BLaER1 treated with 17β-estradiol and CSF1 and Interleukin-3, amounts not matched to agents 10 nM and 100 nM (cell line): ENCODE data around the gene ZNF784.

Experiments
- H3K27ac ChIP-seq, 11 experiments: shearing (Covaris generic); formaldehyde crosslinking; 2 replicates each; pipeline ENCODE4 v1.8.1; 2022
- H3K27me3 ChIP-seq, 11 experiments: shearing (Covaris generic); formaldehyde crosslinking; 2 replicates each; pipeline ENCODE4 v1.8.1; 2022
- H3K36me3 ChIP-seq, 11 experiments: shearing (Covaris generic); formaldehyde crosslinking; 2 replicates each; pipeline ENCODE4 v1.8.1; 2022
- H3K4me1 ChIP-seq, 10 experiments: shearing (Covaris generic); formaldehyde crosslinking; 2 replicates each; pipeline ENCODE4 v1.8.1; 2022
- H3K4me2 ChIP-seq, 11 experiments: shearing (Covaris generic); formaldehyde crosslinking; 2 replicates each; pipeline ENCODE4 v1.8.1; 2022
- H3K4me3 ChIP-seq, 10 experiments: shearing (Covaris generic); formaldehyde crosslinking; 2 replicates each; pipeline ENCODE4 v1.8.1; 2022
- H3K9ac ChIP-seq, 11 experiments: shearing (Covaris generic); formaldehyde crosslinking; 2 replicates each; pipeline ENCODE4 v1.8.1; 2022
- H3K9me3 ChIP-seq, 11 experiments: shearing (Covaris generic); formaldehyde crosslinking; replicated peaks in 1 of 11; 2 replicates each; pipeline ENCODE4 v1.8.1; 2022
- H4K20me1 ChIP-seq, 11 experiments: shearing (Covaris generic); formaldehyde crosslinking; 2 replicates each; pipeline ENCODE4 v1.8.1; 2022
- Cebpa-rat ChIP-seq, 11 experiments: shearing (Covaris generic); IDR thresholded peaks; 2 replicates each; pipeline ENCODE4 v1.8.1; 2022

The ZNF784 gene

DNA sequence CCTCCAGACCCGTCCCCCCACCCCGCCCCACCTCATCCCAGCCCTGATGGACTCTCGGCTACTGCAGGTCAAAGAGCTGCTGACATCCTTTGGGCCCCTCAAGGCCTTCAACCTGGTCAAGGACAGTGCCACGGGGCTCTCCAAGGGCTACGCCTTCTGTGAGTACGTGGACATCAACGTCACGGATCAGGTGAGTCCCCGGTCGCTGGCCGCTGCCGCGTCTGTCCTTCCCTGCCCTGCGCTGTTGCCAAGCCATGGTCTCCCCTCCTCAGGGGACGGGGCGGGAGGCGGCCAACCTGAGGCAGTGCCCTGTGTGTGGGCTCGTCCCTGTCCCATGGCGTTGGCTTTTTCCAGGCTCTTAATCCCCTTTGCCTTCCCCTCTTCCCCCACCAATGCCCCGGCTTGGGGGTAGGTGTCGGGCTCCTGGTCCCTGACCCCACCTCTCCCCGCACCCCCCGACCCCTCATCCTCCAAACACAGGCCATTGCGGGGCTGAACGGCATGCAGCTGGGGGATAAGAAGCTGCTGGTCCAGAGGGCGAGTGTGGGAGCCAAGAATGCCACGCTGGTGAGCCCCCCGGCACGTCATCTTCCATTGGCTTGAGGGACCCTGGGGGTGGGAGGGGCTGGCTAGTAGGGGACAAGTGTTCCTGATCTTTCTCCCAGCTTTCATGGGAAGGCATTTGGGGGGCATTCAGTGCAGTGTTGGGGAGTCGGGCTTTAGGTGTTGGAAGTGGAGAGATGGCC is 44.4 kb upstream of the ZNF784 start:
- Histone ChIP-seq H3K36me3 (peaks cover 85 to 100% (median 97%) of the 10 kb centered on the region in 11 experiments), H3K9ac (no peak overlapping the region), H4K20me1 (peaks cover 98 to 100% (median 100%) of the 10 kb centered on the region in 11 experiments), H3K4me2 (no peak overlapping the region), H3K9me3 (no peaks in the 10 kb centered on the region), H3K4me3 (no peak overlapping the region), H3K27ac (no peak overlapping the region), H3K4me1 (peaks cover 13 to 38% (median 35%) of the 10 kb centered on the region in 10 experiments; a peak in 19 of 20 replicates), H3K27me3 (no peaks in the 10 kb centered on the region)
- no peak for TF ChIP-seq Cebpa-rat (IDR thresholded peaks at IDR 0.05)

DNA sequence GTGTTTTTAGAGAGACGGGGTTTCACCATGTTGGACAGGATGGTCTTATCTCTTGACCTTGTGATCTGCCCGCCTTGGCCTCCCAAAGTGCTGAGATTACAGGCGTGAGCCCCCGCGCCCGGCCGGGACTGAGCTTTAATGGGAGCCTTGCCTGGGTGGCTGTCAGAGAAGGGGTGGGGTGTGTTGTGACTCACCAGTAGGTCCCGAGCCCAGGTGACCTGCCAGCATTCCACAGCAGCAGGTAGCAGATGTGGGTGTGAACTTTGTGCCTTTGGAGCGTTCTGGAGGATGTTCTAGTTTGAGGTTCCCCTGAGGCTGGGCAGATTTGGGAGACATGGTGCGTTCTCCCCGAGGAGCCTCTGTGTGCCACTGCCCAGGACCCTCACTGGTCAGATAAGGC is 43.6 kb upstream of the ZNF784 start:
- H3K4me2 ChIP-seq, result no peak overlapping the region
- TF ChIP-seq Cebpa-rat (IDR thresholded peaks at IDR 0.05), result no peak
- peaks cover 85 to 100% (median 97%) of the 10 kb centered on the region in 11 experiments for H3K36me3 ChIP-seq
- H3K9me3 ChIP-seq, result no peaks in the 10 kb centered on the region
- H3K27ac ChIP-seq, result no peak overlapping the region
- no peak overlapping the region for H3K4me3 ChIP-seq
- H3K27me3 ChIP-seq, result no peaks in the 10 kb centered on the region
- H4K20me1 ChIP-seq, result peaks cover 99 to 100% (median 100%) of the 10 kb centered on the region in 11 experiments
- peaks cover 14 to 32% (median 28%) of the 10 kb centered on the region in 10 experiments; a peak in 19 of 20 replicates for H3K4me1 ChIP-seq
- H3K9ac ChIP-seq, result no peak overlapping the region

DNA sequence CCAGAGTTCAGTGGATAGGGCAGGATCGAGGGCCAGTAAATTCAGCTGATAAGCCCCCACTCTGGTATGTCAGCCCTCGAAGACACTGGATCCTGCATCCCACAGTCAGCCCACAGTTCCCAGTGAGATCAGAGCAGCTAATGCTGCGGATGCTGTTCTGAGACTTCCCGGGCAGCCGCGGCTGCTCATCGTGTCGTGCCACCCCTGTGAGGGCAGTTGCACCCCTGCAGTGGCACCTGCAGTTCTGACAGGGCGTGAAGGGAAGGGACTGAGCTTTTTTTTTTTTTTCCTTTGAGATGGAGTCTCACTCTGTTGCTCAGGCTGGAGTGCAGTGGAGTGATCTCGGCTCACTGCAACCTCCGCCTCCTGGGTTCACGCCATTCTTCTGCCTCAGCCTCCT is 43.1 kb upstream of the ZNF784 start:
- no peaks in the 10 kb centered on the region for H3K27me3 ChIP-seq
- H4K20me1 ChIP-seq, result peaks cover 99 to 100% (median 100%) of the 10 kb centered on the region in 11 experiments
- peak overlapping the region in 1 of 11 experiments; percentile 11; a peak in 1 of 22 replicates for H3K9ac ChIP-seq
- H3K36me3 ChIP-seq, result peaks cover 86 to 100% (median 97%) of the 10 kb centered on the region in 11 experiments
- peaks cover 19 to 32% (median 24%) of the 10 kb centered on the region in 10 experiments; a peak in 19 of 20 replicates for H3K4me1 ChIP-seq
- no peak for TF ChIP-seq Cebpa-rat (IDR thresholded peaks at IDR 0.05)
- H3K27ac ChIP-seq, result no peak overlapping the region
- no peaks in the 10 kb centered on the region for H3K9me3 ChIP-seq
- no peak overlapping the region for H3K4me2 ChIP-seq
- no peak overlapping the region for H3K4me3 ChIP-seq

DNA sequence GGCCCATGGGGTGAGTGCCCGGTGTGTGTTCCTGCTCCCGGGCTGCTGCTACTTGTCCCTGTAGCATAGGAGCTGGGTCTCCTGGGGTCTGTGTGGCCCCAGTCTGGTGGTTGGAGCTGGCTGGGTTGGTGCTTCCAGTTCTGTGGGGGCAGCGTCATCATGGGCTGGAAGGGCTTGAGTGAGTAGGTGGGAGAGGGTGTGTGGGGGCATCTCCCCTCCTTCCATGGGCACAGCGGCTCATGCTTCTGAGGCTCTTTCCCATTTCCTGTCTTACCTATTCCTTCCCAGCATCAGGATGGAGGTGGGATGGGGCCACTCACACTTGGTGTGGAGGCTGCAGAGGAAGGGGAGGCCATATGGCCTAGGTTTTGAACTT is 42.6 kb upstream of the ZNF784 start:
- H3K4me2 ChIP-seq, result no peak overlapping the region
- peaks cover 97 to 100% (median 99%) of the 10 kb centered on the region in 11 experiments for H4K20me1 ChIP-seq
- H3K27ac ChIP-seq, result no peak overlapping the region
- no peak for TF ChIP-seq Cebpa-rat (IDR thresholded peaks at IDR 0.05)
- peak overlapping the region in 1 of 11 experiments; percentile 26; a peak in 1 of 22 replicates for H3K9ac ChIP-seq
- H3K36me3 ChIP-seq, result peaks cover 86 to 99% (median 96%) of the 10 kb centered on the region in 11 experiments
- H3K9me3 ChIP-seq, result no peaks in the 10 kb centered on the region
- no peak overlapping the region for H3K4me3 ChIP-seq
- no peaks in the 10 kb centered on the region for H3K27me3 ChIP-seq
- peaks cover 15 to 31% (median 19%) of the 10 kb centered on the region in 10 experiments for H3K4me1 ChIP-seq

DNA sequence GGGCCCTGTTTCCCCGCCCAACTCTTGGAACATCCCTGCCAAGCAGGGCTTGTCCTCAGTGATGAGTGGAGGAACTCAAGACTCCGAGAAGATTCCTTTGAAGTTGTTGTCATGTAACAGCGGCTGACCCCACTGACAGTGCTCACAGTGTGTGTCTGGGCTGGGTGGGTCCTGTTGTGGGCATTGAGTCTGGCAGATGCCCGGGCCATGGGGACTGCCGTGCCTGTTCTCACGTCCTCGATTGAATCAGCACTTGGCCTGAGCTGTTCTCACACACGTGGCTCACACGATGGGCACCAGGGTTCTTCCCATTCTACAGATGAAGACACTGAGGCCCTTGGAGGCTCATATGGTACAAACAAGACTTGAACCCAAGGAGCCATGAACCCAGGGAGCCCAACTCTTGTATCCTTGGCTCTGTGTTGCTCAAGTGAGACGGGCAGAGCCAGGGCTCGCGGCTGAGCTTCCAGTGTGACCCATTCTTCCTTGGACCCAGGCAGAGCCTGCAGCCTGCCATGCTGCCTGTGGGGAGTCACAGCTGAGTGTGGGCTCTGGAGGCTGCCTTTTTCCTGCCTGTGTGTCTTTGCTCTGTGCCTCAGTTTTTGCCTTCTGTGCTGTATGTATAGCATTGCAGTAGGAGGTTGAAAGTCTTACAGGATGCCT is 42.1 kb upstream of the ZNF784 start:
- Histone ChIP-seq H3K4me2 (no peak overlapping the region), H3K9me3 (no peaks in the 10 kb centered on the region), H3K27me3 (no peaks in the 10 kb centered on the region), H3K4me3 (no peak overlapping the region), H3K27ac (no peak overlapping the region; a peak in 1 of 22 replicates), H4K20me1 (peaks cover 97 to 100% (median 99%) of the 10 kb centered on the region in 11 experiments), H3K4me1 (peaks cover 15 to 31% (median 20%) of the 10 kb centered on the region in 10 experiments), H3K9ac (0 out of 22 replicates have a peak overlapping the region, but pooled peaks of 1 of the 11 experiments have one; percentile 26), H3K36me3 (peaks cover 91 to 99% (median 96%) of the 10 kb centered on the region in 11 experiments)
- TF ChIP-seq Cebpa-rat (IDR thresholded peaks at IDR 0.05), result no peak

DNA sequence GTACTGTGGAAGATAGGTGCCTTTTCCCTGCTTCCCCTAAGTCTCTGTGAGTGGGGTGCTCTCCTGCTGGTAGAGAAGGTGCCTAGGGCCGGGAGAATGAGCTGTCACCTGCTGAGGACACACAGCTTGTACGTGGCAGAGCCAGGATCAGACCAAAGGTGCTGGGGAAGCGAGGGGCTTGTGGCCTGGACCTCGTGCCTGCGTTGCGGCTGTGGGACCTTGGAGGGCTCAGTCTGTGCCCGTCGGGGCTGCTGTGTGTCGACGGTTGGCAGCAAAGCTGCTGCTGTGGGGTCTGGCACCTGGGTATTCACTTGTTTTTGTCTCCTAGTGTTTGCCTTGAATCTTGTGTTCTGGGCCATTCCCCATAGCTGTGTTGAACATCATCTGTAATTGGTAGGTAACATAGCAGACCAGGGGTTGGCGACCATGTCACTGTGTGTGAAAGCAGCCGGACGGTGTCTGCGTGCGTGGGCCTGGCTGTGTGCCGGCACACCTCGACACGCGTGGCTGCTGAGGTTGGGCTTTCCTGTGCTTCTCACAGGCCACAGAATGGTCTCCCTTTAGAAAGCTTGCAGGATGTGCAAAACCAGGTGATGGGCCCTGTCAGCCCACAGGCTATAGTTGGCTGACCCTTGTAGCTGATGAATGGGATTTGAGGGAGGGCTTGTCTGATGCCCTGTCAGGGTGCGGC is 39.6 kb upstream of the ZNF784 start:
- Histone ChIP-seq H3K4me3 (no peak overlapping the region), H3K36me3 (peaks cover 90 to 99% (median 98%) of the 10 kb centered on the region in 11 experiments), H3K27me3 (no peaks in the 10 kb centered on the region), H3K9ac (peak overlapping the region in 1 of 11 experiments; percentile 1; a peak in 1 of 22 replicates), H3K9me3 (no peaks in the 10 kb centered on the region), H3K4me1 (peaks cover 28 to 42% (median 31%) of the 10 kb centered on the region in 10 experiments), H3K27ac (no peak overlapping the region), H3K4me2 (no peak overlapping the region), H4K20me1 (peaks cover 96 to 100% (median 99%) of the 10 kb centered on the region in 11 experiments)
- TF ChIP-seq Cebpa-rat (IDR thresholded peaks at IDR 0.05), result no peak

DNA sequence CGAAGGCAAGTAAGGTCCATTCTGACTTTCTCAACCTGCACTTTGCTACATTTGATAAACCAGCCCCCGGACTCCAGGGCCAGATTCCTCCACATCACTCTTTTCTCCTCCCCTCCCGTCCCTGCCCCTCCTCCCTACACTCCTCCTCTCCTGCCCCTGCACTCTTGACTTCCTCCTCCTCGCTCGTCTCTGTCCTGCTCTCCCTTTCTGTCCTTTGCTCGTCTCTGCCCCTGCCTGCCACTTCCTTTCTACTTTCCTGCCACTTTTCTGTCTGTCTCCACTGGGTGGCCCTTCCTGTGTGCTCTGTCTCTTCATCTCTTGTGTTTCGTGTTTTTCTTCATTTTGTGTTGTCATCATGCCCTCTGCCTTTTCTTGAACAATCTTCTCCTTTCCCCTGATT is 37.5 kb upstream of the ZNF784 start:
- Histone ChIP-seq H3K9ac (peak overlapping the region; percentile 8 to 100 (median 69); a peak in 13 of 22 replicates), H3K36me3 (peaks cover 78 to 94% (median 89%) of the 10 kb centered on the region in 11 experiments), H3K4me1 (peaks cover 49 to 64% (median 53%) of the 10 kb centered on the region in 10 experiments), H3K27ac (peak overlapping the region in 9 of 11 experiments; percentile 25 to 56 (median 45); a peak in 12 of 22 replicates), H3K27me3 (no peaks in the 10 kb centered on the region), H3K4me2 (peak overlapping the region; percentile 55 to 100 (median 98); a peak in 18 of 22 replicates), H3K9me3 (no peaks in the 10 kb centered on the region), H3K4me3 (0 out of 20 replicates have a peak overlapping the region, but pooled peaks of 1 of the 10 experiments have one; percentile 17), H4K20me1 (peaks cover 96 to 100% (median 99%) of the 10 kb centered on the region in 11 experiments)
- TF ChIP-seq Cebpa-rat (IDR thresholded peaks at IDR 0.05), result no peak

DNA sequence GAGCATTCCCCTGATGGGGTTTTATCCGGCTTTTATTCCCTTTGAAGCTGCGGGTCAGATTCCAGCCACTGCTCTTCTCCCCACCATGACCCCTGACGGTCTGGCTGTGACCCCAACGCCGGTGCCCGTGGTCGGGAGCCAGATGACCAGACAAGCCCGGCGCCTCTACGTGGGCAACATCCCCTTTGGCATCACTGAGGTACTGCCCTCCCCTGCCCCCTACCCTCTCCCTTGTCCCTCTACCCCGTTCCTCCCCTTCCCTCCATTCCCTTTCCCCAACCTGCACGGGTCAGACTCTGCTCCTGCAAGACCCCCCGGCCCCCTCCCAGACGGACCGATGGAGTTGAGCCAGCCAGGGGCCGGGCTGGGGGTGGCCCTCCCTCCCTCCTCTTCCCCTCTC is 36.6 kb upstream of the ZNF784 start:
- Histone ChIP-seq H3K27me3 (no peaks in the 10 kb centered on the region), H3K4me1 (peaks cover 54 to 69% (median 58%) of the 10 kb centered on the region in 10 experiments), H3K27ac (peak overlapping the region in 7 of 11 experiments; percentile 25 to 56 (median 48); a peak in 10 of 22 replicates), H3K9me3 (no peaks in the 10 kb centered on the region), H4K20me1 (peaks cover 96 to 100% (median 99%) of the 10 kb centered on the region in 11 experiments), H3K4me3 (0 out of 20 replicates have a peak overlapping the region, but pooled peaks of 1 of the 10 experiments have one; percentile 19), H3K36me3 (peaks cover 72 to 94% (median 89%) of the 10 kb centered on the region in 11 experiments), H3K4me2 (peak overlapping the region; percentile 55 to 100 (median 98)), H3K9ac (peak overlapping the region; percentile 15 to 100 (median 66); a peak in 19 of 22 replicates)
- no peak for TF ChIP-seq Cebpa-rat (IDR thresholded peaks at IDR 0.05)
